ENCODE results near the gene SCD5.

The SCD5 gene

DNA sequence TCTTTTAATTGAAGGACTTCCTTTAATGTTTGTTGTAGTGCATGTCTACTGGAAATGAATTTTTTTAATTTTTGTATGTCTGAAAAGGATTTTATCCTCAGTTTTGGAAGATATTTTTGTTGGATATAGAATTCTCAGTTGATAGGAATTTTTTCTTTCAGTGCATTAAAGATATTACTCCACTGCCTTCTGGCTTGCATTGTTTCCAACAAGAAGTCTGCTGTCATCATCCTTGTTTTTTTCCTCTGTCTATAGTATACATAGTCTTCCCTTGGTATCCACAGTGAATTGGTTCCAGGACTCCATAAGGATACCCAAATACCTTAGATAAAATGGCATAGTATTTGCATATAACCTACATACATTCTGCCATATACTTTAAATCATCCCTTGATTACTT lies 33.5 kb downstream of the SCD5 start:
- DNase-seq (ENCODE audit: low read depth) = no peak

DNA sequence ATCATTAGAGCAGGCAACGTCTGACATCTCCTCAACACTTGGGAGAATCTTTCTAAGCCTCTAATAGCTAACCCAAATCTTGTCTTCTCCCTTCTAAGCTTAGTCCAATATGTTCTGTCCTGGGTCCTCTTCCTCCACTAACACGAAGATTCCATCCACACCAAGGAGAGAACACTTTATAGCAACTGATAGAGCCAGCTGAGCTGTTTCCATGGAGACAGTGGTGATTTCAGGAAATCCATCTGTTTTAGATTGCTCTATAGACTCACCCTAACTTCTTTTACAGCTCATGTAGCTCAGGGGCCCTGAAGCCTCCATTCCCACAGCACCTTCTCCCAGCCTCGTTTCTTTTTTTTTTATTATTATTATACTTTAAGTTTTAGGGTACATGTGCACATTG lies 37.4 kb downstream of the SCD5 start:
- no peak for DNase-seq (ENCODE audit: low read depth)

DNA sequence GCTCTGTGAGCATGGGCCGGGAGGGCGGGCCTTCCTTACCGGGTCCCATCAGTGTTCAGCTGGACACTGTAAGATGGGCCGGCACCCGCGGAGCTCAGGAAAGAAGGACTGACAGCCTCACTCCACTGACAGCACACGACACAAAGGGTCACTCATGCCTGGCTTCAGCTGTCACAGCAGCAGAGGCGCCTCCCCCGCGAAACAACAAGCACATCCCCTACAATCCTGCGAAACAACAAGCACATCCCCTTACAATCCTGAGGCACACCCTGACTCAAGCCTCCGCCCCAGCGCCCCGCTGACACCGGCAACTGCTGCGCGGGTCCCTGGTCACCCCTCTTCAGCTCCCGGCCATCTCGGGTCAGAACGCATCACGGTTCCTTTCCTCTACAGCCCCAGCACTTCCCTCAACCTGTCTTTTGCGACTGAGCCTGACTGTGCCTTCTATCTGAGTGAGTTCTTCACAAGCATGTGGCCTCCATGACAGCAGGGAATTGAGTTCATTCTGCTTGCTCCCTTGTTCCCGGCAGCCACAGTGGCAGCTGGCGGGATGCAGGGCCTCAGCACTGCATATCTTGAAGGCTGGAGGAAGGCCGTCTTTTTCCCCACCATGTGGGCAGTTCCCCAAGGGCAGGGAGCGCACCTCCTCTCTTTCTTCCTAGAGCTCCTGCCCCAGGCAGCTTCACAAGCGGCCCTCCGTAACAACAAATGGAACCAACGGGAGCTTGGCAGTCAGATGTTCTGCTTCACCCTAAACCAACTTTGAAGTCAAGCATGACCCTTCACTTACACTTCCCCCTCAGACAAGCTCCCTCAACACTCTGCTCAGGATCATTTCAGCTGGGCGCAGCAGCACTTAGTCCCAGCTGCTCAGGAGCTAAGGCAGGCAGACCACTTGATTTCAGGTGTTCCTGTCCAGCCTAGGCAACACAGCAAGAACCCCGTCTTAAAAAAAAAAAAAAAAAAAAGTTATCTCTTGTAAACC lies 39.6 kb downstream of the SCD5 start:
- DNase-seq (ENCODE audit: low read depth) = no peak

DNA sequence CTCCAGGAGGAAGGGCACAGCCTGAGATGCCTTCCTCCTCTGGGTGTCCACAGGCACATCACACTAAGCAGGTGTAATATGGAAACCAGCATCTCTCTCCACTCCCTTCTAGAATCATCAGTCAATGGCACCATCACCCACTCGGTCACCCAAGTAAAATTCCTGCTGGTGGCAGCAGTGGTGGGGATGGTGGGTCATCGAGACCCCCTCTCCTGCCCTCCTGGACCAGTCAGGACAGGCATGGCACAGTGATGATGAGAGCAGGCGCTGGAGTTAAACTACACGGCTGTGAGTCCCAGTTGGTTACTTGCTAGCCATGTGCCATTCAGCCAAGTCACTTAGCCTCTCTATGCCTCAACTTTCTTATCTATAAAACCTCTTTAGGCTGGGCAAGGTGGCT lies 42.5 kb downstream of the SCD5 start:
- no peak for DNase-seq (ENCODE audit: low read depth)

DNA sequence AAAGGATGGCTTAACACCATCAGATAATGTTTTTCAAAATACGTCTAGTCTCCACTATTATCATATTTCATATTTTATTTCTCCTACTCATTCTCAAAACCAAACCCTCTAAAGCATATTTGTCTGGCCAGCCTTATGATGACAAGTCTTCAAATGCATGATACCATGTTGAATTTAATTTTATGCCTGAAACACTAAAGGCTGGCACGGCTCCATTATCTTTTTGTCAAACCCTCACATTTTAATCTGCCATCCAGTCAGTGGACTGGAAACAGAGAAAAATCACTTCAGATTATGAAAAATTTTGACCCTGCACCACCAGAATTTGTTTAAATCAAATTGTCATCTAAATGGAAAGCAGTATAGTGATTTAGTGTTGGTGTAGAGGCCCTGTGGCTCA lies 42.9 kb downstream of the SCD5 start:
- DNase-seq (ENCODE audit: low read depth) = no peak

DNA sequence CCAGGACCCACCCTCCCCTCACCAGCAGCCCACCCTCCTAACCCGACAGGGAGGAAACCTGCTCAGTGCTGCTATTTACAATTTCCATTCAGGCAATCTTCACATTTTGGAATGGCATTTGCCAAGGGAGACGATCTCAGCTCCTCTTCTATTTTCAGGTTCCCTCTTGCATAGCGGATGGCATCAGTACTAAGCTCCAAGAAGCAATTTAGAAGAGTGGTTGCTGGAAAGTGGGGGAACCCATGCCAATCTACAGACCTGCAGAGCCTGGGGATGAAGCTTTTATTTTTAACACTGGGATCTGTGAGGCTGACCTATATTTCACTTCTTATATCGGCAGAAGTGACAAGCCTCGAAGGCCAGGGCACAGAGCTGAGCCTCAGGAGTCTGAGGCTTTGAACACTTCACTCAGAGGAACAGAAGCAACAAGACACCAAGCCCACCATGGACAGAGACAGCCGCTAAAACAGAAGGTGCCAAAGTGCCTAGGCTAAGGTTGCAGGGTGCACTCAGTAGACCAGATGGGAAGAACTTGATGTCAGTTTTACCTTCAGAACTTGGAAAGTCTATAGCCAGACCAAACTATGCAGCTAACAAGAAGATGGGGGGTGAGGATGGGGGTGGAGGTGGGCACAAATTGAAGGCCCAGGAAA lies 44.0 kb downstream of the SCD5 start:
- DNase-seq (ENCODE audit: low read depth) = no peak

DNA sequence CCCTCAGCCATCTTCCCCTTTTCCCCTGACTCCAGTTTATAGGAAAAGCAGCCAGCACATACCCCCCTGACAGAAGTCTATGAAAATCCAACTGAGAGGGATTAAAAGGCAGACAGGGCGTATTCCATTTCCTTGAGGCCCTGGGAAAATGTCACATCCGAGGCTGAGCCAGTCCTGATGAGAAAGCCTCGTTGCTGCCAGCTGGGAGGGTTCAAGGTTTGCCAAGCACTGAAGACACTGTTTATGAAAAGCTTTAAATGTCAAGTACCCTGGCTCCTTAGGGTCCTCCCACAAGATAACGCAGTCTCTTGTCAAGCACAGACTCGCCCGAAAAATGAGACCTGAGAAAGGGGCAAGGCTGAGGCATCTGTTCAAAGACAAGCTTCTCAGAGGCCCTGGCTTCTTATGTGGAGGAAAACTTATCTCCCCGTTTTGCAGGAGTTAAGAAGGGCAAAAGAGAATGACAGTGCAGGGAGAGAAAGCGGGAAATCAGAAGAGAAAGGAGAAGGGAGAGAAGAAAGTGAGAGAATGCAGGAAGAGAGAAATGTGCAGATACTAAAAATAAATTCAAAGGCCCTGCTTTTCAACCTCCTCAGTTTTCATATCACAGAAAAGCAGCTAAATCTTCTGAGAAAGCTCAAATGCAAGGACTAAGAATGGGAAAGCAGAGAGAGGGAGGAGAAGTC lies 44.7 kb downstream of the SCD5 start:
- no peak for DNase-seq (ENCODE audit: low read depth)

DNA sequence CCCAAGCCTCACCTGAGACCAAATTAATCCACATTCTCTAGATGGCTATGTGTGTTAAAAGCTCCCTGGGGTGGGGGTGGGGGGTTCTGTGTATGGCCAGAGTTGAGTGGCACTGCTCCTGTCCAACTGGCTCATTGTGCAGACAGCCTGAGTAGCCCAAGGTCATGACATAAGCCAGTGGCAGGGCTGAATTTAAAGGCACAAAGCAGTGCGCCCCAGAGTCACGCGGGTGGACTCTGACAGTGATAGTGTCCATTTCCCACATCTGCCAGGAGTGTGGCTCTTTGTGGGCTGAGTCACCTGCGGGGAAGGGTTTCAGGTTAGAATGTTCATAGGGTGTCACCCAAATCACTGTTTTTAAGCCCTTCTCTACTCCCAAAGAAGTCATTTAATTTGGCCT lies 45.4 kb downstream of the SCD5 start:
- DNase-seq (ENCODE audit: low read depth) = no peak

DNA sequence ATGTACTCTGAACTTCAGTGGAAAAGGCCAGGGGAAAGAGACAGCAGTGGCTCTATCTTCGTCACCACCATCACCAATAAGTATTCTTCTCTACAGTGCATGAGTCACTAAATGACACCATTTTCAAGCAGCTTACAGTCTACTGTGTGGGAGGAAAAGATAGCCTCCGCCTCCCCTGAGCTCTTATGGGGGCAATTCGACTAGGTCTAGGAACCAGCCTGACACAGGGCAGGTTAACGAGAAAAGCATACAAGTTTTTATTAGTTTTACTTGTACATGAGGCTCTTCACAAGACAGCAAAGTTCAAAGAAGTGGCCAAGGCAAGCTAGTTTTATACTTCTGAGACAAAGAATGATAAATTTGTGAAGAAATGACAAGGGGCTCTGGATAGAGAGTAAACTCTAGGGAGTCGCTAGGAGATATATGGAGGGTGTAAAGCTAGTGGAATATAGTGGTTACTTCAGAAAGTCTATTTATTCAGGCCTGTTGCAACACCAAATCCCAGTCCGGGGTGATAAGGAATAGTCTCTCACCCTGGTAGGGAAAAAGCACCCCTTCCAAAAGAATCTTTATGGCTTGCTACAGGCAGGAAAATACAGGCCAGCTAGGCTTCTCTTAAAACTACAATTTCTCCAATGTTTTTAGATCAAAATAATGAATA lies 49.7 kb downstream of the SCD5 start:
- no peak for DNase-seq (ENCODE audit: low read depth)

DNA sequence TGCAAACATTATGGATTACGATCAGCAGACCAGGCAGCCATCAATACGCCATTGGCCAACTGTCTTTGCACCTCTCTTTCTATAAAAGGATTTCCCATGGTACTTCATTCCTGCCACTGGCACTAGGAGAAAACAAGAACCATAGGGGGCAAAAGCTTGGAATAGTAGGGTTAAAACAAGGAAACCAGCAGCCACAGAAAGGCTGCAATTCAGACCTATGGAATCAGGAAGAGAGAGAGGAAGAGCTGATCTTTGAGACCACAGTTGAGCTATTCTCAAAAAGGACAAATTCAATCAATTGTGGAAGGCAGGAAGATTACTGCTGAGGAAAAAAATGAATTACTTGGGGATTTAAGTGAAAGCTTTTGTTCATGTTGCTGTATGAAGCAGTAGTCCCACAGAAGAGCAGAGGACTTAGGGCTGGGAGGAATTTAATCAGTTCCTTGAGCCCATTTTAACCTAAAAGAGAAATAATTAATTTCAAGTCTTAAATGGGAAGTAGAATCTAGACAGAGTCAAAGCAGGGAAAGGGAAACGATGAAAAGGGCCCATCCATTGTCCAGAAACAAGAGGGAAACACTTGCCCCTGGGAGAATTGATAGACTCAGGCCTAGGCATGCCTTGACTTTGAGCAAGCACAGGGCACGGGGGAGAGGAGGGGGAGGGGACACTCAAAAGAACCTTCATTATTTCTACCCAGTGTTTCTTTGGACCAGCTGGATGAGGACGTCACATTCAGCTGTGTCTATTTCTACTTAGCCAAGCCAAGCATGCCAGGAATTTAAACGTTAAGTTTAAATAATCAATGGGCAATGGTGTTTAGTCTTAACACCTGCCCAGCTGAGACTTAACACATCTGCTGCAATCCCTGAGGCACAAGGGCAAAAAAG lies 50.7 kb downstream of the SCD5 start:
- no peak for DNase-seq (ENCODE audit: low read depth)

DNA sequence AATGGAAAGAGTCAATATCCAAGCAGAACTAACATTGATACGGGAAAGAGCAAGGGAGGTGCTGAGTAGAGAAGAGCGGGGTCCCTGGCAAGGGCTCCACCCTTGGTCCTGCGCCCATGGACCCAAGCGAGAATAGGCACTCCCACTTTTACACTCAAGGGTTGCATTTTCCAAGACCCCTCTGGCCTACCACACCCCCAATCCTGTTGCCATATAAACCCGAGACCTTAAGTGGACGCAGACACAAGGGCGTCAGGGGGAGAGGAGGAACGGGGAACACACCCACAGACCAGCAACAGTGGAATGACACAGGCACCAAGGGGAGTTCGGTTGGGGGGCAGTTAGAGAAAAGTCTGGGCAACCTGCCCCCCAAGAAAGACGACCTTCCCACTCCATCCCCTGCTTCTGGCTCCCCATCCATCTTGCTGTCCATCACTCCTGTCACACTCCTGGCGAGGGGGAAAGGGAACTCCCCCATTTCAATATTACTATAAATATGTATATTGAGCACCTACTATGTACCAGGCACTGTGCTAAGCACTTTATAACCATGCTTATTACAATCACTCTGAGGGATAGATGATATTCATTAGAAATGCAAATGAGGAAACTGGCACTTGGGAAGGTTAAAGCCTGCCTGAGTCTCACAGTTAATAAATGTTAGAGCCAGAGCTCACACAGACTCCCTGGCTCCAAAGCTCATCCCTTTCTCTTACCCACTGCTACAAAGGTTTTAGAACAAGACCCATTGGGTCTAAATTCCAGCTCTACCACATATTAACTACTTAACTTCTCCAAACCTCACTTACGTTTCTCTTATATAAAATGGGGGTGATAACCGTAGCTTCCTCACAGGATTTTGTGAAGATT lies 51.7 kb downstream of the SCD5 start:
- no peak for DNase-seq (ENCODE audit: low read depth)

DNA sequence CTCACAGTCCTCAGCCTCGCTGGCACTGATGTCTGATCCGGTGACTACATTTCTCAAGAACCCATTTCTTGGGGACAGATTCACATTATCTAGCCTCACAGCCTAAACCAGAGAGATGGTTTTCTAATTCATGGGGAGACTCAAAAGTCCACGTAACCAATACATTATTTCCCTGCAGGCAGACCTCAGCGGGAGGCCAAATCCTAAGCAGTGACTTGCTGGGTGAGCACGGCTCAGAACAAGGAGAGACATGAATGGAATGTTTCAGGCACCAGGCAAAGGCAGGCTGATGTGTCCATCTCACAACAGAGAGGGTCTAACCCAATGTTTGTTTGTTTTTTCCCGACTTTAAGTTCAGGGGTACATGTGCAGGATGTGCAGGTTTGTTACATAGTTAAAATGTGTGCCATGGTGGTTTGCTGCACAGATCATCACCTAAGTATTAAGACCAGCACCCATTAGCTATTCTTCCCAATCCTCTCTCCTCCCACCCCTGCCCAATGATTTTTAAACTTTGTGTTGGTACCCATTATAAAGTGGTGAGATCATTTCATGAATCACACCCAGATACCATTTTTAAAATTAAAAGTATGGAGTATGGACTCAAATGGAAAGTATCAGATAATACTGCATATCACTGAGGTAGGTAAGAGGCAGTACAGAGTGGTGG lies 53.3 kb downstream of the SCD5 start:
- no peak for DNase-seq (ENCODE audit: low read depth)

DNA sequence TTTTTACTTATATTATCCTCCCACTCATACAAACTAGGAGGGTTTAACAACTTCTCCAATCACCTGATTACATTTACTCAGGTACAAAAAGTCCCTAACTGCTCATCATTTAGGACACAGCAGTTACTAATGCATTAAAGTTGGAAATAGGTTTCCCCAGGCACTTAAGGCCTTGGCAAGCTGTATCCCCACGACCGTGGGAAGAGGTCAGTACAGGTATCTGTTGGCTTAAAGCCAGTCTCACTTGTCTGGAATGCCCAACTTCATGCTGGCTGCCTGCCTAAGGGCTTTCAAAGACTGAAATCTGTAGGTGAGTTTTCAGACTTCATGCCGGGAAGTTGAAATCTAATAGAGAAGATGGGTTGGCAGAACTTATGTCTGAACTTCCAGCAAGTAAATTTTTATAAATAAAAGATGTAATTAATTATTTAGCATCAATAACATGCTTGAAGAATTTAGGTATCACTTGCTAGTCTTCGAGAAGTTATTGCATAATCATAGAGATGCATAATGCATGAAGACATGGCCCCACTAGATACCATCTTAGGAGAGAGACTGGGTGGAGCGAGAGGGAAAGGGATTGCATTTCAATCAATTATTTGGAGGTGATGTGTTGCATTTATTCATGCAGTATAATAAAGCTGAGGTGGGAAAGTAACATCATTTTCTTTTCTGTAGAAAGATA lies 54.2 kb downstream of the SCD5 start:
- no peak for DNase-seq (ENCODE audit: low read depth)

DNA sequence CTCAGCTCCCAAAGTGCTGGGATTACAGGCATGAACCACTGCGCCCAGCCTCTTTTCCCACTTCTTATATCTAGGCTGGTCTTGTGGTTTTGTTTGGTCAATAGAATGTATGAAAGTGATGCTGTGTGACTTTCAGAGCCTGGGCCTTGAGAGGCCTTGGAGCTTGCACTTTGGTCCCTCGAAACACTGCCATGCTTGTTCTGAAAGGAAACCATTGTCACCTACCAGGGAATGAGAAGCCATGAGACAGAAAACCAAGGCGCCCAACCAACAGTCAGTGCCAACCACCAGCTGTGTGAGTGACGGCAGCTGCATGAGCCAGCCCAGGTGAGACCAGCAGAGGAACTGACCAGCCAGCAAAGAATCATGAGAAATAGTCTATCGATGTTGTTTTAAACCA lies 57.4 kb downstream of the SCD5 start:
- no peak for DNase-seq (ENCODE audit: low read depth)

DNA sequence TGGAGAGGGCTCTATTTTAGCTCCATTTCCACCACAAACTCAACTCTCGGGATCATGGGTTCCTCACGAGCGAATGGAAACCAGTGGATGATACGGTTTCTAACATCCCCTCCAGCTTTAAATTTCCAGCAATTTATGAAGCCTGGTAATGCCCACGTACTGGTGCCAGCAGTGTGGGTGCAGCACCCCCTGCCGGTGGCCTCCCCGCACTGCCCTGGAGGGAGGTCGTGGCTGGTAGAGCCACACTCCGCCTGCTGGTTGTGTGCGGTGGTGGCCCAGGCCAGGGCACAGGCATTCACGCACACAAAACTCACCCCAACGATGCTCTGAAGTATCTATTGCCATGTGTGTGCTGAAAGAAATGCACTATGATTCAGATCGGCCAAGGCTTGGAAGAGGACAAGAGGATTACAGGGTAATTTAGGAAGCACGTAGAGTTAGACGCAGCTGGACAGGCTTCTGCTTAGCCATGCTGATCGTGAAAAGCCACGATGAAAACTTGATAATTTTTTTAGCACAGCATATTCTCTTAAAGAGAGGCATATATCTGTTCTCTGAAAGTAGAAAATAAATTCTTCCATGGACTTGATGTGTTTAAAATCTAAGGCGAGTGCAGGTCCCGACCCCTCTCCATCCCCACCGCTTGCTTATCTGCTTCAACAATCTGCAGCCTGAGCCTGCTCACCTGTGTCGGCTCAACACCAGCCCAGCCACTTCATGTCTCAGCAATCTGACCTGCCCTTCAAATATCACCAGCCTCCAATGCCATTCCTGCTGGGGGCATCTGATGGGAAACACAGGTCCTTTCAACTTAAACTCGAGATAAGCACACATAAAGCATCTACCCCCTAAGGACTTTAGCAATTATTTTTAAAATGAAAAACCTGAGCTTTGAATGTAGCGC lies 59.1 kb downstream of the SCD5 start:
- peak; percentile 54 for DNase-seq (ENCODE audit: low read depth)

DNA sequence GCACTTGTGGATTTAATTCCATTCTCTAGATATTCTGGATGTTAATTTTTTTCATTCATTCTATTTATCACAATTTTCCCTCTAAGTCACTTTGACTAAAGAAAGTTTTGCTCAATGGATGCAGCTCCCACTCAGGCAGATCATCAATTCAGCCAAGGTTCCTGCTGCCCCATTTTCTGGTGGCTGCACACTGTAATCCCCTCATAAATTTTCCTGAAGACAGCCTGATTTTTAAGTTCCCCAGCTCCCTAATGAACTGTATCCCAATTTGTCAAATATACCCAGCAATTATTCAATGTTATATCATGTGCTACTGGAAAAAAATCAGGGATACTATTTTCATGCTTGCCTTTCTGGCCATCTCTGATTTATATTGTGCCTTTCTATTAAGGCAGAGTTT lies 61.2 kb downstream of the SCD5 start:
- DNase-seq (ENCODE audit: low read depth) = no peak

DNA sequence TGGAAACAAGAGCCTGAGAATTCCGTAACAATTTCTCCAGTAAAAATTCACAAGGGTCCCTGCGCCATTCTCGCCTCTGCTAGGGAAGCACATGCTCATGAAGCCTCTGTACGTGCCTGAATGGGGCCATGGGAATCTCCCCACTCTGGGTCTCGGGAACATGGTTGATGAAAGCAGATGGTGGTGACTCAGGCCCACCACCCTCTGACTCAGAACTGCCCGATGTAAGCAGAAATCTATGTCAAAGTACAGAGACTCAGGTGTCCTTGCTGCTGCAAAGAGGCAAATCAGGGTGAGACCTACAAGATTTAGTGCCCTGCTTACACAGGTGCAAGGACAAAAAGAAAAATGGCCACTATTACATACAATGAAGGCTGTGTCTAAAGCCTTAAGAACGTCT lies 65.0 kb downstream of the SCD5 start:
- DNase-seq (ENCODE audit: low read depth) = no peak

DNA sequence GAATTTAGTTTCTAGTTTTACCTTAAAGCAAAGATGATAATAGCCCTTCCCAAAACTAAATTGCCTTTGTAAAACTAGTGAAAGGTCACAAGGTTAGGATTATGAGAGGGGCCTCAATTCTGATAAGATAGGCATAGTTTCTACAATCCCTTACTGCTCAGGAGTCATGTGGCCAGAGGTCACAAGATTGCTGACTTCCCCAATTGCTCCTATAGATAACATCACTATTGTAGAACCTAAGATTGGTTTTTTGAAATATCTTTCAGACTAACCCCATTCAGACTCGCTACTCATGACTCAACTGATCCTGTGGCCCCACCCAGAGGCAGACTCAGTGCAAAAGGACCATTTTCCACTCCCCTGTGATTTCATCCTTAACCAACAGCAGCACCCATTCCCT lies 70.3 kb downstream of the SCD5 start:
- DNase-seq (ENCODE audit: low read depth) = no peak

Data from stimulated activated CD8-positive, alpha-beta memory T cell treated with anti-CD3 and anti-CD28 coated beads, Interleukin-7, amount 100 ng/mL, for 24 hours (primary cell).